ENCODE results near the gene EIF2AK2.

- TF ChIP-seq TCF12 (IDR thresholded peaks at IDR 0.05; ENCODE audit: low read depth) = no peak
- no peak for TF ChIP-seq REST (IDR thresholded peaks at IDR 0.05; ENCODE audit: low read depth)
- TF ChIP-seq TAF1 (IDR thresholded peaks at IDR 0.05; ENCODE audit: low read depth) = no peak
- TF ChIP-seq EP300 (IDR thresholded peaks at IDR 0.05; ENCODE audit: borderline replicate concordance) = no peak
- no peak for TF ChIP-seq FOXM1 (IDR thresholded peaks at IDR 0.05; ENCODE audit: borderline replicate concordance, low read depth)
- no peak for TF ChIP-seq MAX (IDR thresholded peaks at IDR 0.05)
- TF ChIP-seq ZBTB7A (IDR thresholded peaks at IDR 0.05; ENCODE audit: low read depth) = no peak
- no peak for TF ChIP-seq EGR1 (IDR thresholded peaks at IDR 0.05)
- TF ChIP-seq RAD21 (IDR thresholded peaks at IDR 0.05; ENCODE audit: low read depth) = no peak
- no peak for TF ChIP-seq NFIC (IDR thresholded peaks at IDR 0.05)
- TF ChIP-seq CREB1 (IDR thresholded peaks at IDR 0.05; ENCODE audit: low read depth) = no peak
- no peak for TF ChIP-seq CEBPB (IDR thresholded peaks at IDR 0.05)
These were observed 54.2 kb downstream of the EIF2AK2 start for GRCh38 chr2:37102588-37102987.
